GF-D8 (cell line): ENCODE results near the gene DDO.
"Not testable (repeated sequence)": the region's sequence is repeated elsewhere in the genome, so short reads cannot be mapped to it uniquely, and the experiment has no call there.

Source experiments
- DNase-seq: peaks from one replicate; lab custom pipeline; 2025; lab: John Stamatoyannopoulos, UW

The DDO gene

DNA sequence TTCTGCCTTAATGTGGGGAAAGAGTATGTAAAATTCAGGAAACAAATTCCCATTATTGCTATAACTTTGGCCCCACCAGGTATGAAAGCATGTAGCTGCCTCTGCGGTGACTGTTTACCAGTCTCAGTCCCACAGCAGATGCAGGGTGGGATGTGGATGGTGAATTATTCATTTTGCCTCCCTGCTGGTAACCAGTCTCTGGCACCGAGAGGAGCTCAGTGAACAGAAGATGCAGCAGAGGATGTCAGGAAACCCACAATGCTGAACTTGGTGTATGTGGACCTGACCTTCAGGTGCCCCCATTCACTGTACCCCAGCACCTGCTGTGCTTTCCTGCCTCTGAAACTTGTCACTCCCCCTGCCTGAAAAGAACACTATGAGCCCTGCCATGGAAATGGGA is 48.4 kb downstream of the DDO start:
- DNase-seq, result no peak

- no peak for DNase-seq
Observed at GRCh38 chr6:110366256-110366655, 49.1 kb downstream of the DDO start.

DNA sequence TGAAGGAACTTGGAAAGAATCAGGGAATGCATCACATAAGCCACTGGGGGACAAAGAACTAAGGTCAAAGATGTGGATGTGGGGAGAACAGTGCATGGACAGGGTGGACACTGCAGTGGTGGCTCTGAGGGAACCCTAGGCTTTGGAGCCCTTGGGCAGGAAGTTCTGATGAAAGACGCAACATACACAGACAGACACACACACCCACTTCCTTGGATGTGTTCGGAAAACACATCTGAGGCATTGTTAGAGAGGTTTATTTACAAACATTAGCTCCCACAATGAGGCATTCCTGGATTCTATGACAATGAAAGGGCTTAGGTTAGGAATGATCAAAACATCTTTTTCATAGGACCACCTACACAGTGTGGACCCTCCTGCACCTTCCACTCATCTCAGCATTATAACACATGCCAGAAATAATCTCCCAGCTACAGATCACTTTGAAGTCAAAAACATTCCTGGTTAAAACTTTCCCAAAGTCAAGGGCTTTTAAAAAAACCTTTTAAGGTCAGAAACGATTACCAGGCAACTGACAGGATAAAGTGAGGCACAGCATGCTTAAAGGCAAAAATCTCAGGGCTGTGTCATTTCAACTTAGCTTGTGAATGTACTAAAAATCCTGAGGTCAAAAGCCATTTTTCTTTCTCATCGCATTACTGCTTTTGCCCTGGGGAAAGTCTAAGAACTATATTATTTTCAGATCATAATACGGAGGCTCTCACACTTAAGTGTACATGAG is 50.8 kb downstream of the DDO start:
- DNase-seq, result no peak

DNA sequence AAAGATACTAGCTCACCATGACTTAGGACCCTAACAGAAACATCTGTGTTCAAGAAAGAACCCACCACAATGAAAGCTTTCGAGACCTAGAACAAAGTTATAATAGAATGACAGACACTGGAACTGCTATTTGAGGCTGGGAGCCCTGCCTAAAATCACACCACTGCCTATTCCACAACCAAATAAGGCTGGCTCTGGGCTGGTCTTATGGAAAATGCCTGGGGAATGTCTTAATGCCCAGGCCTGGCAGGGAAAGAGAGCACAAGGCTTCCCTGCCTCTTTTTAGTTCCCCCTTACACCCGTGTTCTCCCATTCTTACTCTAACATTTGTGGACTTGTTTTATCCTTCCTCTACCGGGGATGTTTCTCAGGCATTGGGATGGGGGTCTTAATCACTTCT is 51.6 kb downstream of the DDO start:
- DNase-seq, result no peak

DNA sequence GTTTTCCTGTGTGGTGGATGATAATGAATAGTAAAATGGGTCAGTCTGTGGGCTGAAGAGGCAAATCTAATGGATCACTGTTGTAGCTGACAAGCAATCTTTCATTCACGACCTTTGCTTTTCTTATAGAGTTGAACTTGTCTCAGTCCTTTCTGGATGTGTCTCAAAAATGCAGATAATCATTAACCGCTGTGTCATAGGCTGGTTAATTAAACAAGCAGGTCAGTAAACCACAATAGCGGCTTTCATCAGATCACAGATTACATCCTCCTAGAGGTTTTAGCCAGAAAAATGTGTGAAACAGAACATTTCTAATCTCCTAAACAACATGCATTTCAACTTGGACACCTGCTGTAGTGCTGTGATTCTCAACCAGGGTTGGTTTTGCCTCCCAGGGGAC is 54.7 kb downstream of the DDO start:
- no peak for DNase-seq

DNA sequence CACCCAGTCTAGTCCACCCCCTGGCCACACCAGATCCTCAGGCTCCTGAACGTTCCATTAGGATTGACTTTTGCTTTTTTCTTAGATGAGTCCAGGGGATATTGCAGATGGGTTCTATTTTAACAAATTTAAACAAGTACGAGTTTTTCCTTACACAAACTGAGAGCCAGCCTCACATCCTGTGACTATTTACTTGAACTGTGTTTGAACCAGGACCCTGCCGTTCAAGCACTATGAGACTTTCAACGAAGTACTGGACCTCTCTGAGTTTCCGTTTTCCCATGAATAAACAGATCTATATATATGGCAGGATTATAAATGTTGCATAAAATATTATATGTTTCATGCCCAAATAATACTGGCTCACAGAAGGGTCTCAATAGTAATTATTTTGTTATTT is 55.8 kb downstream of the DDO start:
- DNase-seq, result no peak

- DNase-seq, result no peak
Observed at GRCh38 chr6:110358553-110359160, 56.7 kb downstream of the DDO start.

- no peak for DNase-seq
Observed at GRCh38 chr6:110357664-110358552, 57.5 kb downstream of the DDO start, which contains the start of gene METTL24. Gene METTL24, minus strand, starts transcription at chr6:110358349. Its CDS starts 77 bp downstream, at chr6:110358272.

DNA sequence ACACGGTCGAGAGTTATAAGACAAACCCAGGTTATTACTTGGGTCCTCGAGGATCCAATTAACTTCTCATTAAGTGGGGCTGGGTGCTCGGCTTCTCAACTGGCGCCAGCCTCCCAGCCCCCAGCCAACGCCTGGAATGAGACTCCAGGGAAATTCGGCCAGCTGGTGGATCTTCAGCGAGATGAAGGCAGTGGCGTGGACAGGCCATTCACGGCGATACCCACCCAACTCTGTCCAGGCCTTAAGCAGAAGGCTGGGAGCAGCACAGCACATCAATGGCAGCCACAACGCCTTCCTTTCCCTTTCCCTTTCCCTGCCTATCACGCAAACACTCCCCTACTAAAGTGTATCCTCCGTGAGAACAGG is 58.1 kb downstream of the DDO start:
- DNase-seq, result no peak

- DNase-seq, result no peak
Observed at GRCh38 chr6:110356778-110357177, 58.6 kb downstream of the DDO start.

DNA sequence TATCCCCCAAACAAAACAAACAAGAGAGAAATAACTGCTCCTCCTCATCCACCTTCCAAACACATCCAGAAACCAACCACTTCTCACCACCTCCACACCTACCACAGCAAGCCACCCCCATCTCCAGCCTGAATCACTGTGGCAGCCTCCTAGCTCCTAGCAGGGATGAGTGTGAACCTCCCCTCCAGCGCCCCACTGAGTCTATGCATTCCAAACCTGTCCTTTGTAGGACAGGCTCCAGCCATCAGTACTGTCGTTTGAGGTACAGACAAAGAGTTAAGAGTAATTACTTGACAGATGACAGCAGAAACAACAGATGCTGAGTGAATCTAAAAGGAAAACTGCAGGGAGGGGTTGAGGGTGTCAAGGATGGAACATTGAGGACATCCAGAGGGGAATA is 59.6 kb downstream of the DDO start:
- no peak for DNase-seq

DNA sequence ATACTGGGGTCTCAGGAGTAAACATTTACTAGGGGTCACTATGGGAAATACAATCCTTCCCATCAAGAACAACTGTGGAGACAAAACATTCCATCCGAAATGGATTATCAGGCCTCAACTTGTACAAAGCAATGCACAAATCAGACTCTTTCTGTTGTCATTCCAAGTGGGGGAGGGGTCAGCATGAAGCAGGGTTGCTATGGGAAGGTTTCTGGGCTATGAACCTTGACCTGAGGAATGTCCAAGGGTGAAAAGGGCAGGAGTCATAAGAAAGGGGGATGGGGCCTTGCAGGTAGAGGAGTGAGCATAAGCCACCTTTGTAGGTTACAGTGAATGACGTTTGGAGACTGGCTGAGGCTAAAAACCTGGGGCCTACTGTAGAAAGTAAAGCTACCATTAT is 60.4 kb downstream of the DDO start:
- no peak for DNase-seq

DNA sequence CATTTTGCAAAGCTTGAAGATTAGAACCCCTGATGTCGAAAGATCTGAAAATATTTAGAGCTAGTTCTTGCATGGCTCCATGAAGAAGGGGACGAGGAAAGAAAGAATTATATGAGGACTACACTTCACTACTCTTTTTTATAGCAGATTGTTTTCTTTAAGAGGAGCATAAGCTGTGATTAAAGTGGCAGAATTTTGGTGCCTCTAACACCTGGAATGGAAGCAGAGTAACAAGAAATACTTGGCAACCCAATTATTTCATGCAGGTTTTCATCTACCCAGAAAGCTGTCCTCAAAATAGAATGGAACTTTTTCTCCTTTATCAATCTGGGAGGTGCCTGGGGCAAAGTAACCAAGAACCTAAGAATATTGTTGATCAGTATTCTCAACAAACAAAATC is 61.2 kb downstream of the DDO start:
- no peak for DNase-seq

DNA sequence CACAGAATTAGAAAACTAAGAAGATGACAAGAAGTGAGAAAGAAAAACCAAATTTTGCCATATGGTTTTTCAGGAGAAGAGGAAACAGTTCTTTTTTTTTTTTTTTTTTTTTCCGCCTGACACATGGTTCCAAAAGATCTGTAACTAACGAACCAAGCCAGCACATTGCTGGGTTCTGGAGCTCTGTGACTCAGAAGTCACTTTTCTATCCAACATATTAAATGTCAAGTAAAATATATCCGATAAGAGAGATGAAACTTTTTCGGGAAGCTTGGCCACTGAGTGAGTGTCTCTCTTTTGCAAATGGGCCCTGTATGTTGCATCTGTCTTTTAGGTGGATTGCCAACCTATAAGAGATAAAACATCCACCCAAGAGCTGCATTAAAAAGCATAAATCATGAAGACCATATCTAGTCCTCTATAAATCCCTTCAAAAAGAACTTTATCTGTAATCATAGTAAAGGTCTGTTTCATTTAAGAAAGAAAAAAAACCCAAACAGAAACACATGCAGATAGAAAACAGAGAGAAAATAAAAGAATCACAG is 61.8 kb downstream of the DDO start:
- no peak for DNase-seq

- no peak for DNase-seq
Observed at GRCh38 chr6:110352563-110353262, 62.7 kb downstream of the DDO start.

DNA sequence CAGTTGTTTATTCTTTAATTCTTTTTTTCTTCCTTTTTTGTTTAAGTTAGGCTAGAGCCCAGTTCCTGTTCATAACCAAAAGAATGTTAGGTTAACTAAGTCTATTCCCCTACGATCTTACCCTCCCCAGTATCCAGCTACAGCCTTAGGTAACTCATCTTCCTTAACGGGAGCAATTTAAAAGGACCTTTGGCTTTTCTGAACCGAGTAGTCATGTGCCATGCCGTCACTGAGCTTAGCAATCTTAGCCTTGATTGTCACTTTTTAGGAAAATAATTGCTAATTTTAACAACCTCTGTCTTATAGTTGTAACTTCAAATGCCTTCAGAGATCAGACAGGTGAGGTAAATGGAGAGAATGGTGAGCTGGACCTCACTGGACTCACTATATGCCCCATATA is 63.4 kb downstream of the DDO start:
- no peak for DNase-seq

GRCh38 chr6:110351546-110351945 is 63.8 kb downstream of the DDO start:
- DNase-seq, result no peak

- not testable (repeated sequence) for DNase-seq
Observed at GRCh38 chr6:110350593-110350992, 64.8 kb downstream of the DDO start.

- no peak for DNase-seq
Observed at GRCh38 chr6:110348961-110349690, 66.2 kb downstream of the DDO start.

DNA sequence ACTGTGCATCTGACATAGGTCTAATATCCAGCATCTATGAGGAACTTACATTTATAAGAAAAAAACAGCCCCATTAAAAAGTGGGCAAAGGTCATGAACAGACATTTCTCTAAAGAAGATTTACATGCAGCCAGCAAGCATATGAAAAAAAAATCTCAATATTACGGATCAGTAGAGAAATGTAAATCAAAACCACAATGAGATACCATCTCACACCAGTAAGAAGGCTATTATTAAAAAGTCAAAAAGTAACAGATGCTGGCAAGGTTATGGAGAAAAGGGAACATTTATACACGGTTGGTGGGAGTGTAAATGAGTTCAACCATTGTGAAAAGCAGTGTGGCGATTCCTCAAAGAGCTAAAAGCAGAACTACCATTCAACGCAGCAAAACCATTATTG is 70.3 kb downstream of the DDO start:
- no peak for DNase-seq

DNA sequence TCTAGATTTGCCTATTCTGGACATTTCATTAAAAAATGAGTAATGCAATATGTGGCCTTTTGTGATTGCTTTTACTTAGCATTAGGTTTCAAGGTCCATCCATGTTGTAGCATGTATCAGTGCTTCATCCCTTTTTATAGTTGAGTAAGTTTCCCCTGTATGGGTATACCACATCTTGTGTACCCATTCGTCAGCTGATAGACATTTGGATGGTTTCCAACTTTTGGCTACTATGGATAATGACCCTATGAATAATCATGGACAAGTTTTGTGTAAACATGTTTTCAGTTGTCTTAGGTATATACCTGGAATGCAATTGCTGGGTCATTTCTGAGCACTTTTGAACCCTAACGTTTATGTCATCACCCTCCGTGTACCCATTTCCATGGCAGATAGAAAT is 72.6 kb downstream of the DDO start:
- DNase-seq, result no peak
